GM18520 (cell line): ENCODE measurements around the gene MTO1.
"Not testable (repeated sequence)": the region's sequence is repeated elsewhere in the genome, so short reads cannot be mapped to it uniquely, and the experiment has no call there.

Experiments used
- ATAC-seq: cut with Tn5 transposase; IDR thresholded peaks from one replicate; pipeline ENCODE4 v1.9.1; 2021; ENCODE audit not compliant: unreplicated experiment

The MTO1 gene, protein sequence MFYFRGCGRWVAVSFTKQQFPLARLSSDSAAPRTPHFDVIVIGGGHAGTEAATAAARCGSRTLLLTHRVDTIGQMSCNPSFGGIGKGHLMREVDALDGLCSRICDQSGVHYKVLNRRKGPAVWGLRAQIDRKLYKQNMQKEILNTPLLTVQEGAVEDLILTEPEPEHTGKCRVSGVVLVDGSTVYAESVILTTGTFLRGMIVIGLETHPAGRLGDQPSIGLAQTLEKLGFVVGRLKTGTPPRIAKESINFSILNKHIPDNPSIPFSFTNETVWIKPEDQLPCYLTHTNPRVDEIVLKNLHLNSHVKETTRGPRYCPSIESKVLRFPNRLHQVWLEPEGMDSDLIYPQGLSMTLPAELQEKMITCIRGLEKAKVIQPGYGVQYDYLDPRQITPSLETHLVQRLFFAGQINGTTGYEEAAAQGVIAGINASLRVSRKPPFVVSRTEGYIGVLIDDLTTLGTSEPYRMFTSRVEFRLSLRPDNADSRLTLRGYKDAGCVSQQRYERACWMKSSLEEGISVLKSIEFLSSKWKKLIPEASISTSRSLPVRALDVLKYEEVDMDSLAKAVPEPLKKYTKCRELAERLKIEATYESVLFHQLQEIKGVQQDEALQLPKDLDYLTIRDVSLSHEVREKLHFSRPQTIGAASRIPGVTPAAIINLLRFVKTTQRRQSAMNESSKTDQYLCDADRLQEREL

GRCh38 chr6:73461537-73462350, at the start of gene MTO1:
TSS of gene MTO1 (plus strand) at chr6:73461737. CDS start at chr6:73461855, 118 bp downstream.
- ATAC-seq = peak; percentile 94

DNA sequence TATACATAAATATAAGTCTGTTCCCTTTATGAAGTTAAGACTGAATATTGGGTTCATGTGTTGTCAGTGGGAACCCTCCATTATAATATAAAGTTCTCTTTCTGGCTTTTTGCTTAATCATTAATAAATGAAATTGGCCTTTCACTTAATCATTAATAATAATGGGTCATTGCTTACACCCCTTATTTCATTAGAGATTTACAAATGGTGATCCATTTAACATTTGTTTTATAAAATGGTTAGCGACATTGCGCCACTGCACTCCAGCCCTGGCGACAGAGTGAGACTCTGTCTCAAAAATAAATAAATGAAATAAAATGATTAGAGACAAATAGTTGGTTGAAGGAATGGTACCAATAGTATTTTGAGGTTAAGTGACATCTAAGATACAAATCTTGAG, 48.4 kb upstream of the MTO1 start:
- ATAC-seq = no peak

- ATAC-seq = no peak
These were observed 43.3 kb upstream of the MTO1 start for GRCh38 chr6:73418081-73418741.

GRCh38 chr6:73421534-73421933, 40.0 kb upstream of the MTO1 start:
- ATAC-seq = no peak

GRCh38 chr6:73435236-73435635, 26.3 kb upstream of the MTO1 start:
- ATAC-seq = no peak

DNA sequence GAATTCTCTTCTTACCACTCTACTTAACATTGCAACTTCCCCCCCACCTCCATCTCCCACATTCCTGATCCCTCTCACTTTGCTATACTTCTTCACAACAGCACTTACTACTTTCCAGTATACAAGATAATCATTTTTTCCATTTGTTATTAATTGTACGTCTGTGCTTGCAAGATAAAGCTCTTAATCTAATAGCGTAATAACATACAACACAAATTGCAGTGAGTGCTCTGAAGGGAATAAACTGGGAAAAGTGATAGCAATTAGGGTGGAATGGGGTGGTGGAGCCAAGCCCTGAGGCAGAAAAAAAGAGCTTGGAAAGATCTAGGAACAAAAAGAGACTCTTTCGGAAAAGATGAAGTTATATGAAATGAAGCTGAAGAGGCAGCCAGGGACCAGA, 18.0 kb upstream of the MTO1 start:
- ATAC-seq = no peak

DNA sequence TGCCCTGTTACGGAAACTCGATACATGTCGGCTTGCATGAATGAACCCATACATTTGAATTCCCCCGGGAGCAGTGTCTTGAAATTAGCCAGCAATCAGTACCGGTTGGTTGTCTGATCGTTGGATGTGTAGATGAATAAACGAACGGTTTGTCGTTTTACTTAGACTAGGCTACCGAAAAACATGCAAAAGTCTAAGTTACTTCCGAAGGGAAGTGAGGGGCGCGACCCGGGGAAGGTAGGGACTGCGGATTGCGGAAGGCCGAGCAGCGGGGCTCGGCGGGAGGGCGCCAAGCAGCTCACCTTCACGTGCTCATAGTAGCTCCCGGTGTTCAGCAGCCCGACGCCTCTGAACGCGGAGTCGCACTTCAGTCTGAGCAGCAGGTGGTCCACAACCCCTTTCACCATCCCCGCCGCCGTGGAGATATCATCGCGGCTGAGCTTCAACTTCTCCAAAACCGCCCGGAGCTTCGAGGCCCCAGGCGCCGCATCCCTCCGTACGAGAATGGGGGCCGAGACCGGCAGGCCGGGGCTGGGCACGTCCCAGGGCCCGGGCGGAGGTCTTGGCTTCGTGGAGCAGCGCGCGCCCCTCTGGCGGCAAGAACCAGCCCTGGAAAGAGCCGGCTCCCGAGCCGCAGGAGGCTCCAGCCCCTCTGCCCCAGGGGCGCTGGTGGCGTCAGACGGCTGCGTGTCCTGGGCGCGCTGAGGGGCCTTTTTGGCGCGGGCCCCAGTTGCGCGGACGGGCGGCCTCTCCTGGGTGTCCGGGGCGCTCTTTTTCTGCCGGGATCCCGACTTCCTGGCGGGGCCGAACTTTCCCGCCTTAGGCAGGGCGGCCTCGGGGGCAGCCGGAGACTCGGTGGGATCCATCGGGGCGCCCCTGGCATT, 10.1 kb upstream of the MTO1 start:
- ATAC-seq = peak; percentile 26

GRCh38 chr6:73452107-73452461, 9.5 kb upstream of the MTO1 start, which contains the start of gene CGAS:
TSS of gene CGAS (minus strand) at chr6:73452297. CDS start at chr6:73452181, 116 bp downstream.
- peak; percentile 79 for ATAC-seq

DNA sequence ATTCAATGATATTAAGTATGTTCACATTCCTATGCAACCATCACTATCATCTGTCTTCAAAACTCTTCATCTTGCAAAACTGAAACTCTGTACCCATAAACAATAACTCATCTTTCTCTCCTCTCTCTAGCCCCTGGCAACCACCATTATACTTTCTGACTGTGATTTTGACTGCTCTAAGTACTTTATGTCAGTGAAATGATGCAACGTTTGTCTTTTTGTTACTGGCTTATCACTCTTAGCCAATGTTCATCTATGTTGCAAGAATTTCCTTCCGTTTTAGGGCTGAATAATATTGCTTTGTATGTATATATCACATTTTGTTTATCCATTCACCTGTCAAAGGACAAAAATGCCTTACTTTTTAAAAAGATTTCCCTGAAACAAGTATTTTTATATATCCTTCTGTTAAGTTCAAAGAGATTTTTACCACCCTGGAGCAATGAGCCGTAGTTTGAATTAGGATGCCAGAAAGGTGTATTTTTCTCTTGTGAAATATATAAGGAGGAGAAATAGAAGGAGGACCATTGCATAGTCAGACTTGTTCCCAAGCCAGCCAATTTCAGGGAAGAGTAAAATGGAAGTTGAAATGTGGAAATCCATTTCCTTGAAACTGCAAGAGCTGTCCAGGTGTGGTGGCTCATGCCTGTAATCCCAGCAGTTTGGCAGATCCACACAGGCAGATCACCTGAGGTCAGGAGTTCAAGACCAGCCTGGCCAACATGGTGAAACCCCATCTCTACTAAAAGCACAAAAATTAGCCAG, 5.5 kb upstream of the MTO1 start:
- no peak for ATAC-seq

DNA sequence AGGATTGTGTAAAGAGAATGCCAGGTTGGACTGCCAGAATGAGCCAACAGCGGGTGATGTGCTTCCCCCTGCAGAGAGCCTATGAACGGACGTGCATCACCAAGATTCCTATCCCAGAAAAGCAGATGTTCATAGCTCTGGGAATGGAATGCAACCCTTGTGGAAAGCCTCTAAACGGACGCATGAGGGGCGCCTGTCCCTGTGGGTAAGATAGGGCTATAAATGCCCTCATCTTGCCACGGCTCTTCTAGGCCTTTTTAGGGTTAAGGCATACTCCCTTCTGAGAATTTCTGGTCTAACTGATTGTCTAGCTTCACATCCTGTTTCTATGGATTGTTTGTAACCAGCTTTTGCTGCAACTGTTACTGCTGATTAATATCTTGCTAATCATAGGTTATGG, 2.1 kb upstream of the MTO1 start:
- ATAC-seq = not testable (repeated sequence)

DNA sequence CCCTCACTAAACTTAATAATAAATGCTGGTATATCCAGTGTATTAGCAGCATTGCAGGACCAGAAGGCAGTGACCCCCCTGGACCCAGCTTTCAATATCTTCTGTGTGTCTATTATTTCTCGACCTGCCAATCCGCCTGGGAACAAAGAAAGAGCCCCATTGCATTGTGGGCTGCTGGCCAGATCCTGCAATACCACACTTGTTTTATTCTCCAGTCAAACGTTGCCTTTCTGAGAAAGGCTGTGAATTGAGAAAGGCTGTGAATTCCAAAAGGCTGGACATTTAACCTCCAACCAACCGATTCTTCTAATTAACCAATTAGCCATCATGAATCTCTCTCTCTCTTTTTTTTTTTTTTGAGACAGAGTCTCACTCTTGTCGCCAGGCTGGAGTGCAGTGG, 1.5 kb upstream of the MTO1 start:
- no peak for ATAC-seq

DNA sequence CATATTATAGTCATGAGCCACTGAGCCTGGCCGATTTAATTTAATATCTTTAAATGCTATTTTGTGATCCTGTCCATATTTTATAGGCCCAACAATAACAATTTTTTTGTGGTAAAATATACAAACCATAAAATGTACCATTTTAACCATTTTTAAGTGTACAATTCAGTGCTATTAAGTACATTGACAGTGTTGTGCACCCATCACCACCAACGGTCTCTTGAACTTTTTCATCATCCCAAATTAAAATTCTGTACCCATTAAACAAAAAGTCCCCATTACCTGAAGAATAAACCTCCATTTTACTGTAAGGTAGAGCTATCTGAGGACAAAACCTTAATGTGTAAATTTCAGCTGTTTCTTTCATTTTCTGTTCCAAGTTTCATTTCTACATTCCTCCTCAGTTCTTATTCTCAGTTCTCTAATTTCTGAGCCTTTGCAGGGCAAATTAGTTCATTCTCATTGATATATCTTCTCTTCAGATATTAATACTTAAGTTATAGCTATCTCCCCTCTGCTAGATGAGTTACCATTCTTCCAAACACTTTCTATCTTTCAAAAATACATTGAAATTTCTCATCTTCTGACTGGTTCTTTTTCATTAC, 10.3 kb downstream of the MTO1 start:
- ATAC-seq = peak; percentile 97

- no peak for ATAC-seq
These were observed 15.2 kb downstream of the MTO1 start for GRCh38 chr6:73476723-73477122.

- ATAC-seq = no peak
These were observed 15.9 kb downstream of the MTO1 start for GRCh38 chr6:73477407-73477806.

- ATAC-seq = no peak
These were observed 20.4 kb downstream of the MTO1 start for GRCh38 chr6:73481969-73482368.

DNA sequence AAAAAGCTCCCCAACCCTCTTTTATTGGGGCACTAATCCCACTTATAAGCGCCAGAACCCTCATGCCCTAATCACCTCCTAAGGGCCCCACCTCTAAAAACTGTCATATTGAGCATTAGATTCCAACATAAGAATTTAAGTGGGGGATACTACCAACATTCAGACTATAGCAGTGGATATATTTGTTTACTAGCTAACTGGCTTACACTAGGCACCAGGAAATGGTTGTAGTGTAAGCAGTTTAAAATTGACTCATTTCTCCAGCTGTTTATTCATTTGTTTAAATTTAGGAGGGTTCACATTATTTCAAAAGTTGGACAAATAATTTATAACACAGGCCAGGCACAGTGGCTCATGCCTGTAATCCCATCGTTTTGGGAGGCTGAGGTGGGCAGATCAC, 22.9 kb downstream of the MTO1 start:
- ATAC-seq = no peak

- no peak for ATAC-seq
These were observed 25.9 kb downstream of the MTO1 start for GRCh38 chr6:73487473-73487872.

- no peak for ATAC-seq
These were observed 29.8 kb downstream of the MTO1 start for GRCh38 chr6:73491377-73491776.

- no peak for ATAC-seq
These were observed 36.4 kb downstream of the MTO1 start for GRCh38 chr6:73497915-73498314.
